Lung microvascular endothelial cell (primary cell): ENCODE measurements around the gene SLC35B1. TPM values are rescaled to one million over a fixed set of nuclear protein-coding genes. Genes with fewer than 3 reads are reported as not detected.

Experiments used
- DNase-seq, 2 donors: peaks; one replicate each; pipeline versions ENCODE4 v3.0.0 to v3.0.0-alpha.2; 2010; ENCODE audit warnings: low read depth in 2 of 2
- total RNA-seq: library from RNA; depleted of rRNA; stranded (reverse); fragments of >200 nt; gene quantifications from 2 replicates; pipeline ENCODE4 v1.2.1, GENCODE V29; 2014

SLC35B1 gene
- total RNA-seq, 1 donor from 2014 or later, result 60.7 TPM

DNA sequence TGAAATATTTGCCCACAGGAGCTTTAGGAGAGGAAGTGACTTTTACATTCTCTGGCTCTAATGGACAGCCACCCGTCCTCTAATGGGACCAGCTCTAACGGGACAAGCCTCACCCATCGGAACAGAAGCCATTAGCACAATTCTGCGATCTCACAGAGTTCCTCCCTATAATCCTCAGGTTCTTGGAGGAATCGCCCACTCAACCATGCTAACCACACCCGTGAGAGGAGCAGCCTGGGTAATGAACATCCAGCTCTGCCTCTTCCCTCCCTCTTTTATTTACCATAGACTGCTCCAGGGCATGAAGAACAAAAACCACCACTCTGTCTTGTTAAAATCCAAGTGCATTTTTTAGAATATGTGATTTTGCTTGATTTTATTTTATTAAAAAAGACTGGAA lies 6.8 kb downstream of the SLC35B1 start:
- no peak for DNase-seq

DNA sequence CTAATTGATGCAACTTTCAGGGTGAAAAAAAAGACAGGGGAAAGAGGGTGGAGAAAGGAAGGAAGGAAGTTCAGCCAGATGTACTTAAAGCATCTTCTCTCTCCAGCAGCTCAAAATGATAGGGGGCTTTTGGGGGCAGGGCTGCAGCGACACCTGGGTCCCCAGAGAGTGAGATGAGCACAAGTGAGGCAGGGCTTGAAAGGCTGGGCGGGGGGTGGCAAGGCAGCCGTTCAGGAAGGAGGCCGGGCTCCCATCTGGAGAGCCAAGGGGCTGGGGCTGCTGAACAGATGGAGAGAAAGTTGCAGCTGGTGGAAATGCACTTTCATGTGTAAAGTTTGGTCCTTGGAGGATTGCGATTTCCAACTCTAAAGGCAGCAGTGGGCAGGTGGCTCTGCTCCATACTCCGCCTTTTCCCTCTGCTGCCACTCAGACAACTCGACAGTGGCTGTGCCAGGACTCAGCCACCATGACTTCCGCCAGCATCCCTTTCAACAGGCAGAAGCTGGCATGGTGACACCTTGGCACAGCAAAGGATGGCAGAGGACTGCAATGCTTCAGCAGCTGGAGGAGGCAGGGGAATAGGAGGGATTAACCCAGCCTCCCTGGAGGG lies 7.7 kb downstream of the SLC35B1 start:
- DNase-seq, result no peak

DNA sequence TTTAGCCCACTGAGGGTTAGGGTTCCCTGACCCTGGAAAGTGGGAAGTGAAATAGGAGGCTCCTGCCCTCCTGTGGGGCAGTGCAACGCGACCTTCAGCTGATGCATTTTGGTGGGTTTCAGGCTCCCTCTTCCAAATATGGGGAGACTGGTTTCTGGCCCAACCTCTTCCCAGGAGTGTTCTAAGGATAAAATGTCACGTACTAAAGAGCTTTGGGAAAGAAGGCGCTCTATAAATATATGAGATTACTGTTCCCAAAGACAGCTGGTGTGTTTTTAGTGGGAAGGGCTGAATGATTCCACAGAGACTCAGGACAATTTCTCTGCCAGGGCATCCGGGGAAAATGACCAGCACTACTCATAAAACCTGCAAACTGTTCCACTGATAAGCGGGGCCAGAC lies 9.8 kb downstream of the SLC35B1 start:
- no peak for DNase-seq

DNA sequence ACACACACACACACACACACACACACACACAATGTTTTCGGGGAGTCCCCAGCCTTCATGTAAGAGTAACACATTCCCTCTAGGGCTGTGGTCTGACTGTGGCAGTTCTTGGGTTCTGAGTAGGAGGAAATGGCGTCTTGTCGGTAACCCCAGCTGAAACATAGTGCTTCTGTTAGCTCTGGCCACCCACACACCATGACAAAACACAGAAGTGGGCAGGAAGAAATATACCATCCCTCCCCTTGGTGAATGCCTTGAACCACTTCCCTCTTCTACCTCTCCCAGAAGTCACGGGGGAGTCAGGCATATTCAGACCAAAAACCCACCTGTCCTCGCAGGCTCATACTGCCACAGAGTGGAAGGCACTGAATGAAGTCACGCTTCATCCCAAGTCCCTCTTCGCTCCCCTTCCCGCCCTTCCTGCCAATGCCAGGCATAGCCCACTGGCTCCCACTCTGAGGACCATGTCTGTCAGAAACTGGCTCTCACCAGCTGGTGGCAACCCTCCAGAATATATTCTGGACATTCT lies 11.5 kb downstream of the SLC35B1 start:
- no peak for DNase-seq

DNA sequence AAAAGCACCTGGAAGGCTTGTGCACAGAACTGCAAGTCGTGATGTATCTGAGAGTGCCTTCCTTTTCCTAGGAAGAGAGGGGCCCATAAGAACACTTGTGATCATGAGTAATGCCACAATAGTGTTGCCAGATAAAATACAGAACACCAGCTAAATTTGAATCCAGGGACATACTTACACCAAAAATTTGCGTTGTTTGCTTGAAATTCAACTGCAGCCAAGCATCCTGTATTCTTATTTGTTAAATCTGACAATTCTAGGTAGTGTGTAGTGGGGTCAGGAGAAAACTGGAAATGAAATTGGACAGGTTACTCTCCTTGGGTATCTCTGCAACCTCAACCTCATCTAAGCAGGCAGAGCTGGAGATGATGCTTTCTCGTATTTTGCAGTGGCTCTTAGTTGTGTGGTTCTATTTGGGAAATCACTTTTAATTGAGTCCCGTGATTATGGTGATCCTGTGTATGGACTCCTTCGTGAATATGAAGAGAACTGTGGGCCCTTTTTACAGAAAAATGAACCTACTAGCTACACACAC lies 12.0 kb downstream of the SLC35B1 start:
- DNase-seq, result no peak

DNA sequence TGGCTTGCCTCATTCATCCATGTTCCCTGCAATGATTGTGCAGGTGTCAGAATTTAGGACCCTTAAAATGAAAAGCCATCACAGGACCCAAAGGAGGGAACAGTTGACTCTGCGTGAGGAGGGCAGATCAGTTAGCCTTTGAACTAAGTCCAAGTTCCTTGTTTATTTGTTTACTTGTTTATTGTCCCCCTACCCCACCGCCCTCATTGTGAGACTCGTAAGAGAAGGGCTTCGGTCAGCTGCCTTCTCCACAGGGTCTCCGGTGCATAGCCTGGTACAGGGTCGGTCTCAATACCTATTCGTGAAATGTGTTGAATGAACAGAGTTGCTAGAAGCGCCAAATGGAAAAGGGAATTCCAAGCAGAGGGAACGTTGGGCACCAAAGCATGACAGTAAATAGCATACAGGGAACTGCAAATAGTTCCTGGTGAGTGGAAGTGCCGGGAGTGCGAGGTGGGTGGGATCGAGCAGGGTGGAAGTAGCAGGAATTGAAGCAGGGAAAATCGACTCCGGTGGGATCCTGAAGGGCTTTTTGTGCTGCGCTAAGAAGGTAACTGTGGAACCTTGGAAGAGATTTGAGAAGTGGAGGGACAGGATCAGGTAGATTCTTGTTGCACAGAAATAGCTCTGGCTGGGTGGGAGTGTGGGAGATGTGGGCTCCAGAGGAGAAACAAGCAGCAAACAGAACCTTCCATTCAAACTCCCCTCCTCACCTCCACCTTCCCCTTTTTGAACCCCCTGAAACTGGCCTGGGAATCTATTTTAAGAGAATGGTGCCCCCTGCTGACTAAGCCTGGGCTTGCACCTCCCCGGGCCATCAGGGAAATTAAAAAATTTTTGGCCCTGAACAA lies 12.7 kb downstream of the SLC35B1 start:
- DNase-seq, result peak; percentile 28 to 55

DNA sequence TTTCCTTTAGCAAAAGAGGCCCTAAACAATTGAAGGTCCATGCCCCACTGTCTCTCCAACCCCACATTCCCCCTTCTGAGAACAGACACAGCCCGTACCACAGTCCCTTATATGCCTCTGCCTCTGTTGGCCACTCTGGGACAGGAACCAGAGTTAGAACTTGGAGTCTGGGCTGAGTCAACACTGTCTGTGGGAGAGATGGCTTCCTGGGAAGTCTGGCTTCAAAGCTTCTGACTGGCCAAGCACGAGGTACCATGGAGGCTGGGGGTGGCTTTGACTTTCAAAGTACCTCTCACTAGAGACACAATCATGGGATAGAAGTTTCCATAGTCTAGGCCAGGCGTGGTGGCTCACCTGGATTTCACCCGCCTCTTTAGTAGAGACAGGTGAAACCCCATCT lies 15.0 kb downstream of the SLC35B1 start:
- DNase-seq, result peak in 1 of 2 donors; percentile 36

DNA sequence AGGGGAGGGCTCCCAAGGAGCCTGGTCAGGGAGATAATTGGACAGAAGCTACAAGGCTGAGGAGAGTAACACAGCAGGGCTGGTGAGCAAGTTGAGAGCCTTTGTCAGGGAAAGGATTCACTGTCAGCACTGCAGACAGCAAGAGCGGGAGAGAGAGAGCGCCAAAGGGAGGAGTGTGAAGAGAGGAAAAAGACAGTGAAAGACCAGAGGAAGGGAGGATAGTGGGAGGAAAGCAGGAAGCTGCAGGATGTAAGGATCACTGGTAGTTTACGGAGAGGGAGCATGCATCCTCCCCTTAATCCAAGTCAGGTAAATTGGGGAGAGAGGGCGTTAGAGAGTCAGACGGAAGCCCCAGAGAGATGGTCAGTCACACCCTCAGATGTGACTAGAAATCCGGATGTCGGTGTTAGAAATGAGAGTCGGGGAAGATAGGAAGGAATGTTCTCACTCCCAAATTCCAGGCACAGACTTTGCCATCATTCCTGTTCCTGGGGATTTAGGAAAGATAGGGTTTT lies 16.0 kb downstream of the SLC35B1 start:
- DNase-seq, result no peak

DNA sequence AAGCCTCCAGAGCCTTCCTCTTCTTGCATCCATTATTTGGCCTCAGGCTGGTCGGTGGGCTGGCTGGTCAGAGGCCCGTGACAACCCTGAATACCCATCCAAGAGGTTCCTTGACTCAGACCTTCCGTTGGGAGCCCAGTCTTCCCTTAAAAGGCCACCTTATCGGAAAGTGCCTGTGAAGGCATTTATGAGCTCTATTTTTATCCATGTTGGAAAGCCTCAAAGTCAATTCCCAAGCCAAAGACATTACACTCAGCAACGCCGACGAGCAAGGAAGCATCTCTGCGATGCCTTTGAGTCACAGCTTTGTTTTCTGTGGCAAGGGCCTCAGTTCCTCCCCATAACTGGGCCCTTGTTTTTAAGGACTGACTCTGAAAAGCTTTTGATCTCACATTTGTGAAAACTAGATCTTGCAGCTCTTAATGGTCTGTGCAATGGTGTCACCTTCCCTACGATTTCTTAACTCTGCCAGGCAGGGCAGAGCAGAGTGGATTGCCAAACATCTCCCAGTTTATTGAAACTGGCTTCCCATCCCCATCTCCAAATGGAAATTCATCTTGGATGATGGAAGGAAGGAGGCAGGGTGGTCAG lies 16.6 kb downstream of the SLC35B1 start:
- peak in 1 of 2 donors; percentile 28 for DNase-seq

DNA sequence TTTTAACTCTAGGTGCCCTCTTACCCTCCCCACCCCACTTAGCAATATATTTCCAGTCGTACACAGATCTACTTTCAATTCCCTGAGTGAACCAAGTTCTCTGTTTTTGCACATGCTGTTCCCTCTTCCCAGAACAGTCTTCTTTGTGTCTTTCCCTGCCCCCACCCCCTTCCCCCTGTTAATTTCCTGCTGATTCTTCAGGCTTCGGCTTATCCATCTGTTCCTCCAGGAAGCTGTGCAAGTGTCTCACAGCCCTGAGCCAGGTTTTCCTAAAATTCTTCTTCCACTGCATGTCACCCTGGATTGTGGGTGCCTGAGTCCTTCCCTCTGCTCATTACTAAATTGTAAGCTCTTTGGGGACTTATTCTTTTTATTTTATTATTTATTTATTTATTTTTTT lies 17.5 kb downstream of the SLC35B1 start:
- peak in 1 of 2 donors; percentile 12 for DNase-seq

DNA sequence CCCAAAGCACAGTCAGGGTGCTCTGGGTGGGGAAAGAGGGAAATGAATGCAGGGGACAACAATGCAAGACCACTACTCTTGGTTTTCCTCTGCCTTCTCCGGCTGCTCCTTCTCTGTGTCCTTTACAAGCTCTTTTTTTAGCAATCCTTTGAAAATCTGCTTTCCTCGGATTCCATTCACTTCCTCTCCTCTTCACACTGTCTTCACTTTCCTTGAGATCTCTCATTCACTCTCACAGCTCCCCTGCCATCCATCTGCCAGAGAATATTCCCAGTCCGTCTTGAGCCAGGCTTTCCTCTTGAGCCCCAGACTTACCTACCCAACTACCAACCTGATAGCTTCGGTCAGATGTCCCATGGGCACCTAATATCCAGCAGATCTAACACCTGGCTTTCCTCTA lies 18.9 kb downstream of the SLC35B1 start:
- no peak for DNase-seq

DNA sequence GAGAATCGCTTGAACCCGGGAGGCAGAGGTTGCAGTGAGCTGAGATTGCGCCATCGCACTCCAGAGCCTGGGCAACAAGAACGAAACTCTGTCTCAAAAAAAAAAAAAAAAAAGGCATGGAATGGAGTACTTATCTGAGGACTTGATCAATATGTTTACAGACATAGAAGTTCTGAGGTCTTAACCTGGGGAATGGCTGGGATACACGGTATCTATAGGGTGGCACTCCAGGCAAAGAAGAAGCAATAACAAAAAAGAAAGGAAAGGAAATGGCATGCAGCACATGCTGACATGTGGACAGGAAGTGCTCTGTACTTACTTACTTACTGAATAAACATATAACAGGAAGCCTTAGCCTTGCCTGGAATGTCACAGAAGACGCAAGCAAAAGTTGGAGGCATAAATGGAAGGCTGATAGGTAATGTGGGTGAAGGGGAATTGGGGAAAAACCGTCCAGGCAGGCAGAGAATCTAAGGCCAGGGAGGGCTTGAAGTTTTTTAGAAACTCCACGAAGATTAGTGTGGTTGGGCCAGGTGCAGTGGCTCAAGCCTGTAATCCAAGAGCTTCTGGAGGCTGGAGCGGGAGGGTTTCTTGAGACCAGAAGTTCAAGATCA lies 19.8 kb downstream of the SLC35B1 start:
- peak; percentile 33 to 89 for DNase-seq

DNA sequence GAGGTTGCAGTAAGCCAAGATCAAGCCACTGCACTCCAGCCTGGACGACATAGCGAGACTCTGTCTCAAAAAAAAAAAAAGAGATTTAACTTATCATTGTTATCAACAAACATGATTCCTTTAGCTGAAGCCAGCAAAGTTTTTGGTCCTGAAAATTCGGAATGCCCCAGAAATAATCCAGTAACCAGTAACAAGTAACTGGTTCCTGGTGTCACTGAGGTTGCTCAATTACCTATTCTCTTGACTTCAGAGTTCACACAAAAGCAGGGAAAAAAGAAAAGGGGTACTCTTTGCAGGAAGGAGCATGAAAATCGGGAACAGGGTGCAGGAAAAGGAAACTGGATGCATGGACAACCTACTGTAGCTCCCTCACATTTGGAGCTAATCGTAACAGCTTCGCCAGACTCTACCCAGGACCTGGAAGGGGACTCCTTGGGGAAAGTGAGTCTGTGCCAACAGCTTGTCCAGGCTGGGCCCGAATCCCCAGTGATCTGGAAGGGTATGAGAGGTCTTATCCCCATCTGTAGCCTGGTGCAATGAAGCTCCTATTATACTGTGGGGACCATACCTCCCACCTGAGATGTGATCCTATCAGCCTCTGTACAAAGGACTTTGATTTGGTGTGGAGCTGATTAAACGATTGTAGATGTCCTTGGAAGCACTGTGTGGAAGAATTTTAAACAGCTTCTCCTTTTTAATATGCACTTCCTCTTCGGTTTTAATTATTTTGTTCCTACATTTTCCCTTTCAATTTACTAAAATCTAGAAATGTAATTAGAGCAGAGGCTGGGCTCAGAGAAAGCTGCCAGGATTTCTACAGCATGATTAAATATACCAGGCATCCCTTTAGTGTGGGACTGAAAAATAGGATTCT lies 26.4 kb downstream of the SLC35B1 start:
- no peak for DNase-seq

DNA sequence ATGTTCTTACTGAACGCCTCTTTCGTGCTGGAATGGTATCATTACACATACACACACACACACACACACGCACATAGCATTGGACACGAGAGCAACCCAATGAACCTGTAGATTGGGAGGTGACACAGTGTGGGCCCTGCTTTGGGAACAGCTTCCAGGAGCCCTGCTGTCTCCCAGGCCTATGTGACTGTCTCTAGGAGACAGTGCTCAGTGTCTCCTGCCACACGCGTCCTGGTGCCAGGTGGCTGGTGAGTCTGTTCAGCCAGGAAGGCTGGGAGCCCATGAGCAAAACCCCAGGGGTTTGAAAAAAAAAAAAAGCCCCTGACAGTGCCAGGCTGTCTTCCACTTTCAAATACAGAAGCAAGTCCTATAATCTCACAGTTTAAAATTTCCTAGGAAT lies 27.4 kb downstream of the SLC35B1 start:
- no peak for DNase-seq

DNA sequence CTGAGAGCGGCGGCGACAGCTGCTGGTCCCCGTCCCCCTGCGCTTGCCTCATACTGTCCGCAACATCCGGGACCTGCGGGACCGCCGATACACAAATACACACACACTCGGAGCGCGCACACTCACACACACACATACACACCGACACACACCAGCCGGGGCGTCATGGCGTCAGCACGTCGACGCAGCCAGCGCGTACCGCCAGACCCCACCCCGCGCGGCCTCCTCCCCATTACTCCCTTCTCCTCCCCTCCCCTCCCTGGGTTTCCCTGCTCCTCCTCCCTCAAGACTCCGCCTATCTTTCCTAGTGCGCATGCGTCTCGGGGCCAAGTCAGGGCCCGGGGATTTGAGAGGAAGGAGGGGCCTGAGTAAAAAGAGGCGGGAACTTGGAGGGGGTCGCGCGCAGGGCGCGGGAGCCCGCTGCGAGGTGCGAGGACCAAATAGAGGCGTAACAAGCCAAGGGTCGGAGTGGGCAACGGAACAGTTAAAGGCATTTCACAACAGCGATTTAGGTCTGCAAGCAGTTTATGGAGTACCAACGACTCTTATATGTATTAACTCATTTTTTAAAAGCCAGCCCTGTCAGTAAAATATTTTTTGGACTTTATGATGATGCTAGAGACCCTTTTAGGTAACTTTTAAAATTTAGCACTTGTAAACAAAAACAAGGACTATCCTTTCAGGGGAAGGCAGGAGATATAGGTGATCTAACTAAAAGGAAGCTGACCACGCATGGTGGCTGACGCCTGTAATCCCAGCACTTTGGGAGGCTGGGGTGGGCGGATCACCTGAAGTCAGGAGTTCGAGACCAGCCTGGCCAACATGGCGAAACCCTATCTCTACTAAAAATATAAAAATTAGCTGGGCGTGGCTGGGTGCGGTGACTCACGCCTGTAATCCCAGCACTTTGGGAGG lies 29.6 kb downstream of the SLC35B1 start, which contains the start of gene SPOP:
Gene SPOP (minus strand): TSS at position 165 of the 915 bp plus-strand sequence. CDS start 55,287 bp downstream, outside the sequence.
- DNase-seq, result peak; percentile 100

DNA sequence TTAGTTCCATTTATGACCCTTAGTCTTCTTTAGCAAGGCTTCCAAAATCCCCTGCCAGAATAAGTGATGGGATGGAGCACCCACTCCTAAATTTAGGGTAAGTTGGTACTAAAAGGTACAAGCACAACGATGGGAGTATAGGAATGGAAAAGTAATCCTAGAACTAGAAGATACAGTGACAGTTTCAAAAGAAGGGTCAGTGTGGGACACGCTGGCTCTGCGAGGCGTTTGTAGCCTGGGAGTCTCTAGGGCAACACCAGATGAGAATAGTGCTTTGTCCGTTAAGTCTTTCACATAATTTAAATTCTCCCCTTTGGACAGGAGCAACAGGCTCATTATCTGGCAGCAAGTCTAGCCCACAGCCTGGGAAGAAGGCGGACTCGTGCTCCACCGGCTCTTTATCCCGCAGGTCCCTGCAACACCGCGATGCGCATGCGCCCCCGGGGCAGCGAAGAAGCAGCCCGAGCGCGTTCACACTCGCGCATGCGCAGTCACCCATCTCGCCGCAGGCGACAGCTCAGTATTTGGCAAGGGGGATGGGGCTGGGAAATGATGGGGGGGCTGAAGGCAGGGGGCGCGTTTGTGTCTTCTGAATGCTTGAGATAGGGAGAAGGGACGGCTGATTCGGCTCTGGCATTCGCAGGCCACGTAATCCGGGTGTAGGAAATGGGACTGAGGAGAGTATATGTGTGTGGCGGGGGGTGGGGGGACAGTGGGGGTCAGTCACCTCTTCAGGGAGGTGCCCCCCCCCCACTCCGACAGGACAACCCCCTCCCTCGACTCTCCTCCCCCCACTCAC lies 30.4 kb downstream of the SLC35B1 start:
- peak; percentile 95 to 97 for DNase-seq

DNA sequence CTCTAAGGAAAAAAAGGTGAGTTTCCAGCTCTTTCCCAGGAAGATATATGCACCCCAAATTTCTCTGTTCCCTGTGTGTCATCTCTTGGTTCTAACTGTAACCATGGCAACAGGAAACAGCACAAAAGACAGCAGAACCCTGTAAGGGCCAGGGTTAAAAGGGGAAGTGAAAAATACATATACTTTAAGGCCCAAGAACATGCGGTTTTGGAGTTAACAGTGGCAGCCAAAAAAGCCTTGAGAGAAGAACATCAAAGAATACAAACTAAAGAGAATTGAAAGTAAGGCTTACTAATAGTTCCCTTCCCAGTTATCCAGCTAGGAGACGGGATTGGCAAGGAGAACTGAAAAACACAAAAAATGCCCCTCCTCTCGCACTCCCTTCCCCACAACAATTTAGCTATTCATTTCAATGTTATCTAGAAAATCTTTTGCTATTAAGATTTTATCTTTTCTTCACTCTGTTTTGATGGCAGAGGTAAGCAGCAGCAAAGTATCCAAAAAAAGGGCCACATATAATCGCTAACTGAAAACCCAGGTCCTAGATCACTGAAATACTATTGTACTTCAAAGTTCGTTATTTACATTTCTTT lies 31.4 kb downstream of the SLC35B1 start:
- DNase-seq, result peak; percentile 41 to 73

DNA sequence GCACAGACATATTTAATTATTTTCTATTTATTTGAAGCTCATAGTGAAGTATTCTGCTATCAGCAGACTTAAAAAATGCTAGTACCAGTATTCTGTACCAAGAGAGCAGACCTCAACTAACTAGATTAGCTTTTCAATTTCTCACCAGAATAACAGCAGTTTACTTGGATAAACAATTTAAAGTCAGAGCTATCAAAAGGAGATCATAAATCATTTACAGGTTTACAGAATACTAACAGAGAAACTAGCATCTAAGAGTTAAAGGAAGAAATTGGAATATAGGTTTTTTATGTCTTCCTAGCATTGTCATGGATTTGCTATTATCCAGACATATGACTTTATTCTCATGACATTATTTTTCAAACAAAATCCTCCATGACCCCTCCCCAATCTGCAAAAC lies 33.3 kb downstream of the SLC35B1 start:
- DNase-seq, result no peak
